ENCODE data around the gene CDC42SE2.
"Not testable (repeated sequence)": the region's sequence is repeated elsewhere in the genome, so short reads cannot be mapped to it uniquely, and the experiment has no call there.

The CDC42SE2 gene

GRCh38 chr5:131392466-131393095, 128.7 kb downstream of the CDC42SE2 start:
- no peaks in the 10 kb centered on the region for H3K4me1 ChIP-seq (ENCODE audit: control insufficient read depth, insufficient read depth, low read length)
- H3K27ac ChIP-seq (ENCODE audit: low read depth, low read length), result no peak overlapping the region
- H3K9ac ChIP-seq (ENCODE audit: low read length), result no peak overlapping the region
- no peak overlapping the region for H3K4me3 ChIP-seq (ENCODE audit: low read depth, low read length)
- no peaks in the 10 kb centered on the region for H3K9me3 ChIP-seq (ENCODE audit: control insufficient read depth, insufficient read depth, low read depth, low read length)
- H3K36me3 ChIP-seq (ENCODE audit: control insufficient read depth, insufficient read depth, low read length), result peaks cover 51% of the 10 kb centered on the region
- no peaks in the 10 kb centered on the region for H3K27me3 ChIP-seq (ENCODE audit: control insufficient read depth, insufficient read depth, low read length)

GRCh38 chr5:131393498-131393968, 129.7 kb downstream of the CDC42SE2 start:
- Histone ChIP-seq H3K27ac (ENCODE audit: low read depth, low read length) (no peak overlapping the region), H3K27me3 (ENCODE audit: control insufficient read depth, insufficient read depth, low read length) (no peaks in the 10 kb centered on the region), H3K4me3 (ENCODE audit: low read depth, low read length) (no peak overlapping the region), H3K9me3 (ENCODE audit: control insufficient read depth, insufficient read depth, low read depth, low read length) (no peaks in the 10 kb centered on the region), H3K9ac (ENCODE audit: low read length) (no peak overlapping the region), H3K4me1 (ENCODE audit: control insufficient read depth, insufficient read depth, low read length) (no peaks in the 10 kb centered on the region), H3K36me3 (ENCODE audit: control insufficient read depth, insufficient read depth, low read length) (peaks cover 51% of the 10 kb centered on the region)

GRCh38 chr5:131394128-131394527, 130.3 kb downstream of the CDC42SE2 start:
- Histone ChIP-seq H3K9me3 (ENCODE audit: control insufficient read depth, insufficient read depth, low read depth, low read length) (no peaks in the 10 kb centered on the region), H3K27ac (ENCODE audit: low read depth, low read length) (no peak overlapping the region), H3K9ac (ENCODE audit: low read length) (no peak overlapping the region), H3K27me3 (ENCODE audit: control insufficient read depth, insufficient read depth, low read length) (no peaks in the 10 kb centered on the region), H3K36me3 (ENCODE audit: control insufficient read depth, insufficient read depth, low read length) (peaks cover 48% of the 10 kb centered on the region), H3K4me1 (ENCODE audit: control insufficient read depth, insufficient read depth, low read length) (no peaks in the 10 kb centered on the region), H3K4me3 (ENCODE audit: low read depth, low read length) (no peak overlapping the region)

- H3K36me3 ChIP-seq (ENCODE audit: control insufficient read depth, insufficient read depth, low read length), result peaks cover 37% of the 10 kb centered on the region
- no peaks in the 10 kb centered on the region for H3K9me3 ChIP-seq (ENCODE audit: control insufficient read depth, insufficient read depth, low read depth, low read length)
- no peak overlapping the region for H3K9ac ChIP-seq (ENCODE audit: low read length)
- H3K4me3 ChIP-seq (ENCODE audit: low read depth, low read length), result no peak overlapping the region
- H3K27me3 ChIP-seq (ENCODE audit: control insufficient read depth, insufficient read depth, low read length), result no peaks in the 10 kb centered on the region
- H3K4me1 ChIP-seq (ENCODE audit: control insufficient read depth, insufficient read depth, low read length), result no peaks in the 10 kb centered on the region
- no peak overlapping the region for H3K27ac ChIP-seq (ENCODE audit: low read depth, low read length)
Observed at GRCh38 chr5:131396015-131396414, 132.2 kb downstream of the CDC42SE2 start.

- Histone ChIP-seq H3K4me3 (ENCODE audit: low read depth, low read length) (no peak overlapping the region), H3K36me3 (ENCODE audit: control insufficient read depth, insufficient read depth, low read length) (peaks cover 33% of the 10 kb centered on the region), H3K27me3 (ENCODE audit: control insufficient read depth, insufficient read depth, low read length) (no peaks in the 10 kb centered on the region), H3K4me1 (ENCODE audit: control insufficient read depth, insufficient read depth, low read length) (no peaks in the 10 kb centered on the region), H3K9ac (ENCODE audit: low read length) (no peak overlapping the region), H3K27ac (ENCODE audit: low read depth, low read length) (no peak overlapping the region; the same call in 1 of the 2 replicates), H3K9me3 (ENCODE audit: control insufficient read depth, insufficient read depth, low read depth, low read length) (no peaks in the 10 kb centered on the region)
Observed at GRCh38 chr5:131396630-131397273, 132.9 kb downstream of the CDC42SE2 start.

- H3K36me3 ChIP-seq (ENCODE audit: control insufficient read depth, insufficient read depth, low read length), result peaks cover 26% of the 10 kb centered on the region
- H3K27me3 ChIP-seq (ENCODE audit: control insufficient read depth, insufficient read depth, low read length), result not testable (repeated sequence)
Observed at GRCh38 chr5:131399007-131399406, 135.2 kb downstream of the CDC42SE2 start.

GRCh38 chr5:131400585-131400984, 136.7 kb downstream of the CDC42SE2 start:
- Histone ChIP-seq H3K9ac (ENCODE audit: low read length) (no peak overlapping the region), H3K27me3 (ENCODE audit: control insufficient read depth, insufficient read depth, low read length) (no peaks in the 10 kb centered on the region), H3K4me3 (ENCODE audit: low read depth, low read length) (no peak overlapping the region), H3K4me1 (ENCODE audit: control insufficient read depth, insufficient read depth, low read length) (no peaks in the 10 kb centered on the region), H3K27ac (ENCODE audit: low read depth, low read length) (no peak overlapping the region), H3K36me3 (ENCODE audit: control insufficient read depth, insufficient read depth, low read length) (peaks cover 19% of the 10 kb centered on the region; the same call in 1 of the 2 replicates), H3K9me3 (ENCODE audit: control insufficient read depth, insufficient read depth, low read depth, low read length) (no peaks in the 10 kb centered on the region; the same call in 1 of the 2 replicates)

More at GRCh38 chr5:131399007-131399406, 135.2 kb downstream of the CDC42SE2 start:
- H3K4me1 ChIP-seq (ENCODE audit: control insufficient read depth, insufficient read depth, low read length); H3K9me3 ChIP-seq (ENCODE audit: control insufficient read depth, insufficient read depth, low read depth, low read length); H3K9ac ChIP-seq (ENCODE audit: low read length); H3K4me3 ChIP-seq (ENCODE audit: low read depth, low read length); H3K27ac ChIP-seq (ENCODE audit: low read depth, low read length): not testable (repeated sequence)

- peaks cover 23% of the 10 kb centered on the region; the same call in 1 of the 2 replicates for H3K36me3 ChIP-seq (ENCODE audit: control insufficient read depth, insufficient read depth, low read length)
- no peak overlapping the region for H3K9ac ChIP-seq (ENCODE audit: low read length)
- no peaks in the 10 kb centered on the region; the same call in 1 of the 2 replicates for H3K9me3 ChIP-seq (ENCODE audit: control insufficient read depth, insufficient read depth, low read depth, low read length)
- no peak overlapping the region for H3K27ac ChIP-seq (ENCODE audit: low read depth, low read length)
- no peak overlapping the region for H3K4me3 ChIP-seq (ENCODE audit: low read depth, low read length)
- H3K4me1 ChIP-seq (ENCODE audit: control insufficient read depth, insufficient read depth, low read length), result no peaks in the 10 kb centered on the region
- no peaks in the 10 kb centered on the region for H3K27me3 ChIP-seq (ENCODE audit: control insufficient read depth, insufficient read depth, low read length)
Observed at GRCh38 chr5:131405674-131406073, 141.8 kb downstream of the CDC42SE2 start.

GRCh38 chr5:131406076-131406475, 142.2 kb downstream of the CDC42SE2 start:
- no peak overlapping the region for H3K4me3 ChIP-seq (ENCODE audit: low read depth, low read length)
- H3K36me3 ChIP-seq (ENCODE audit: control insufficient read depth, insufficient read depth, low read length), result peaks cover 23% of the 10 kb centered on the region; the same call in 1 of the 2 replicates
- no peak overlapping the region for H3K9ac ChIP-seq (ENCODE audit: low read length)
- H3K27me3 ChIP-seq (ENCODE audit: control insufficient read depth, insufficient read depth, low read length), result no peaks in the 10 kb centered on the region
- H3K27ac ChIP-seq (ENCODE audit: low read depth, low read length), result no peak overlapping the region
- H3K4me1 ChIP-seq (ENCODE audit: control insufficient read depth, insufficient read depth, low read length), result no peaks in the 10 kb centered on the region
- H3K9me3 ChIP-seq (ENCODE audit: control insufficient read depth, insufficient read depth, low read depth, low read length), result no peaks in the 10 kb centered on the region; the same call in 1 of the 2 replicates

GRCh38 chr5:131406975-131407638, 143.3 kb downstream of the CDC42SE2 start:
- no peak overlapping the region for H3K9ac ChIP-seq (ENCODE audit: low read length)
- no peaks in the 10 kb centered on the region for H3K4me1 ChIP-seq (ENCODE audit: control insufficient read depth, insufficient read depth, low read length)
- H3K27me3 ChIP-seq (ENCODE audit: control insufficient read depth, insufficient read depth, low read length), result no peaks in the 10 kb centered on the region
- H3K4me3 ChIP-seq (ENCODE audit: low read depth, low read length), result no peak overlapping the region
- H3K27ac ChIP-seq (ENCODE audit: low read depth, low read length), result no peak overlapping the region
- peaks cover 23% of the 10 kb centered on the region; the same call in 1 of the 2 replicates for H3K36me3 ChIP-seq (ENCODE audit: control insufficient read depth, insufficient read depth, low read length)
- H3K9me3 ChIP-seq (ENCODE audit: control insufficient read depth, insufficient read depth, low read depth, low read length), result no peaks in the 10 kb centered on the region; the same call in 1 of the 2 replicates
